Measurements from ENCODE around the gene OTUD4.

Gene OTUD4

GRCh38 chr4:145213245-145213644, 32.9 kb upstream of the OTUD4 start:
- Histone ChIP-seq H3K36me3 (ENCODE audit: control insufficient read depth in 4 of 4, insufficient read depth in 4 of 4, low read length in 3 of 4) (no peaks in the 10 kb centered on the region), H3K27me3 (replicated peaks in 2 of 5; ENCODE audit: control insufficient read depth in 4 of 5, insufficient read depth in 5 of 5, low read length in 4 of 5) (no peaks in the 10 kb centered on the region), H3K4me3 (ENCODE audit: control insufficient read depth in 1 of 7, extremely low read depth in 1 of 7, insufficient read depth in 4 of 7, low read depth in 2 of 7, low read length in 6 of 7) (no peak overlapping the region), H3K9me3 (ENCODE audit: control extremely low read depth in 1 of 5, control insufficient read depth in 4 of 5, insufficient read depth in 2 of 5, low read depth in 1 of 5, low read length in 4 of 5) (no peaks in the 10 kb centered on the region), H3K4me1 (ENCODE audit: control extremely low read depth in 1 of 4, control insufficient read depth in 4 of 4, insufficient read depth in 4 of 4, low read length in 3 of 4) (peaks cover 4 to 7% (median 5%) of the 10 kb centered on the region in 4 experiments), H3K27ac (ENCODE audit: insufficient read depth in 1 of 2, low read depth in 1 of 2, low read length in 2 of 2, poor library complexity in 1 of 2, severe bottlenecking in 2 of 2) (no peak overlapping the region)
- no peak for DNase-seq
- CTCF ChIA-PET, result no interaction called here
- WGBS (ENCODE audit: insufficient coverage), result 97% methylated on average over 2 of the region's 2 CpGs
- POLR2A ChIA-PET, result no interaction called here

- 100% methylated on average over 2 of the region's 2 CpGs for WGBS (ENCODE audit: insufficient coverage)
- Histone ChIP-seq H3K4me3 (ENCODE audit: control insufficient read depth in 1 of 7, extremely low read depth in 1 of 7, insufficient read depth in 4 of 7, low read depth in 2 of 7, low read length in 6 of 7) (no peak overlapping the region), H3K9me3 (ENCODE audit: control extremely low read depth in 1 of 5, control insufficient read depth in 4 of 5, insufficient read depth in 2 of 5, low read depth in 1 of 5, low read length in 4 of 5) (no peaks in the 10 kb centered on the region), H3K27me3 (replicated peaks in 2 of 5; ENCODE audit: control insufficient read depth in 4 of 5, insufficient read depth in 5 of 5, low read length in 4 of 5) (no peaks in the 10 kb centered on the region), H3K4me1 (ENCODE audit: control extremely low read depth in 1 of 4, control insufficient read depth in 4 of 4, insufficient read depth in 4 of 4, low read length in 3 of 4) (no peaks in the 10 kb centered on the region), H3K36me3 (ENCODE audit: control insufficient read depth in 4 of 4, insufficient read depth in 4 of 4, low read length in 3 of 4) (no peaks in the 10 kb centered on the region), H3K27ac (ENCODE audit: insufficient read depth in 1 of 2, low read depth in 1 of 2, low read length in 2 of 2, poor library complexity in 1 of 2, severe bottlenecking in 2 of 2) (no peak overlapping the region)
- DNase-seq, result no peak
- CTCF ChIA-PET, result interaction anchor here (0.6 kb wide), 1 partner anchor 10 kb away, joined by 3 read pairs; no protein-coding TSS in a partner anchor
- POLR2A ChIA-PET, result no interaction called here
Observed at GRCh38 chr4:145207934-145208333, 27.5 kb upstream of the OTUD4 start.

DNA sequence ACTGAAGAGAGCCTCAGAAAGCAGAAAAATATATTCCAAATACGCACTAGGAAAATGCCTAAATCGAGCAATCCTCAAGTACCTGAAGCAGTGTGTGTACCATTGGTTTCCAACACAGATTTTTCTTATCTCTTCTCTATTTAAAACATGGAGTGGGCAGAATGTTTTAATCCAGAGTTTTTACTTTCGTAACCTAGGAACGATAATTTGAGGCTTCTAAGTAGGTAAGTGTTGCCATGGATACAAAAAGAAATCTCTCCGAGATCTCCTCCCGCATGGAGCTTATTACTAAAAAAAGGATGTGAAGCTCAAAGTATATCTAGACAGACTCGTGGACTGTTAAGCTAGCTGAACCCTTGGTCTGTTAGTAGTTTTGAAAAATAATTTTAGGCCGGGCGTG, 23.0 kb upstream of the OTUD4 start:
- Histone ChIP-seq H3K36me3 (ENCODE audit: control insufficient read depth in 4 of 4, insufficient read depth in 4 of 4, low read length in 3 of 4) (no peaks in the 10 kb centered on the region), H3K4me1 (ENCODE audit: control extremely low read depth in 1 of 4, control insufficient read depth in 4 of 4, insufficient read depth in 4 of 4, low read length in 3 of 4) (no peaks in the 10 kb centered on the region), H3K27me3 (replicated peaks in 2 of 5; ENCODE audit: control insufficient read depth in 4 of 5, insufficient read depth in 5 of 5, low read length in 4 of 5) (no peaks in the 10 kb centered on the region), H3K4me3 (ENCODE audit: control insufficient read depth in 1 of 7, extremely low read depth in 1 of 7, insufficient read depth in 4 of 7, low read depth in 2 of 7, low read length in 6 of 7) (no peak overlapping the region), H3K27ac (ENCODE audit: insufficient read depth in 1 of 2, low read depth in 1 of 2, low read length in 2 of 2, poor library complexity in 1 of 2, severe bottlenecking in 2 of 2) (no peak overlapping the region), H3K9me3 (ENCODE audit: control extremely low read depth in 1 of 5, control insufficient read depth in 4 of 5, insufficient read depth in 2 of 5, low read depth in 1 of 5, low read length in 4 of 5) (no peaks in the 10 kb centered on the region)
- CTCF ChIA-PET, result no interaction called here
- 100% methylated on average over 5 of the region's 9 CpGs for WGBS (ENCODE audit: insufficient coverage)
- no peak for DNase-seq
- POLR2A ChIA-PET, result no interaction called here

DNA sequence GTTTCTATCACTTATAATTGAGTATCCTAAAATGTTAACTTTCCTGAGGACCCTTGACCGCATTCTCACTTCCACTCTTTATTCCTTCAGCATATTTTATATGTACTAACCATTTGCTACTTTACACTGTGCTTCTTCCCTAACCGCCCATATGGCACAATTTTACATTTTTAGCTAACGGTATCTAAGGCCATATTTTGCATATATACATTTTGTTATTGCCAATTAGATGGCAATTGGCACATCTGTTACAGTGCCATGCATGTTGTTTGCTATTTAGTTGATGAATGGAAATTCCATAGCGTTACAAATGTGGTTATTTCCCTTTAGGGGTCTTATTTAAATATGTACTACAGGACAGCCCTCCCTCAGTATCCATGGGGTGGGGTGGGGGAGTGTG, 20.0 kb upstream of the OTUD4 start:
- H3K36me3 ChIP-seq (ENCODE audit: control insufficient read depth in 4 of 4, insufficient read depth in 4 of 4, low read length in 3 of 4), result no peaks in the 10 kb centered on the region
- no peaks in the 10 kb centered on the region for H3K4me1 ChIP-seq (ENCODE audit: control extremely low read depth in 1 of 4, control insufficient read depth in 4 of 4, insufficient read depth in 4 of 4, low read length in 3 of 4)
- 89% methylated on average over 2 of the region's 4 CpGs for WGBS (ENCODE audit: insufficient coverage)
- no peaks in the 10 kb centered on the region for H3K27me3 ChIP-seq (replicated peaks in 2 of 5; ENCODE audit: control insufficient read depth in 4 of 5, insufficient read depth in 5 of 5, low read length in 4 of 5)
- H3K9me3 ChIP-seq (ENCODE audit: control extremely low read depth in 1 of 5, control insufficient read depth in 4 of 5, insufficient read depth in 2 of 5, low read depth in 1 of 5, low read length in 4 of 5), result no peaks in the 10 kb centered on the region
- H3K4me3 ChIP-seq (ENCODE audit: control insufficient read depth in 1 of 7, extremely low read depth in 1 of 7, insufficient read depth in 4 of 7, low read depth in 2 of 7, low read length in 6 of 7), result no peak overlapping the region
- H3K27ac ChIP-seq (ENCODE audit: insufficient read depth in 1 of 2, low read depth in 1 of 2, low read length in 2 of 2, poor library complexity in 1 of 2, severe bottlenecking in 2 of 2), result no peak overlapping the region
- no peak for DNase-seq
- CTCF ChIA-PET, result no interaction called here
- POLR2A ChIA-PET, result no interaction called here

DNA sequence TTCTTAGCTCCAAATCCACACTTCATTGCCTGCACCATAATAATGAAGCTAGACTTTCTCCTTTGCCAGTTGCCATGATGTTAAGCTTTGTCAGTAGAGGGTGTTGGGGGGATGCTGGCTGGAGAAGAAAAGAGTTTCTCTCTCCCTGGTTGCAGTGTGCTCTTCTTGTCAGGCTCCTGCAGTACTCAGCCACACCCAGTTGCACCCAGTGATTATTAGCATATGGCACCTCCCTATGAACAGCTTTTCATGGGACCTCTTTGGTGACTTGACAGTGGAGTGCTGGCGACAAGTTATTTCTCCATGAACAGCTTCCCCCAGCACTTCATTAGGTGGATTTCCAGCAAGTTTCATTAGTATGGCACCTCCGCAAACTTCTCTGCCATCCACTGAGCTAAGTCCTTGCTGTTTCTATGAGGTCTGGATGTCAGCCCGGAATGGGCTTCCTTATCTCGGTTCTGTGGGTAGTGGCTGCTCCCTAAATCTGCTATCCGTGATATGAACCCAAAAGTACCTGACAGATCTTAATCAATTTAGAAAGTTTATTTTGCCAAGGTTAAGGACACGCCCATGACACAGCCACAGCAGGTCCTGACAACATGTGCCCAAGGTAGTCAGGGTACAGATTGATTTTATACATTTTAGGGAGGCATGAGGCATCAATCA, 18.8 kb upstream of the OTUD4 start:
- no peaks in the 10 kb centered on the region for H3K9me3 ChIP-seq (ENCODE audit: control extremely low read depth in 1 of 5, control insufficient read depth in 4 of 5, insufficient read depth in 2 of 5, low read depth in 1 of 5, low read length in 4 of 5)
- CTCF ChIA-PET, result interaction anchor here (0.7 to 1.4 kb wide), 2 partner anchors 17 to 560 kb away, joined by 3 read pairs; no protein-coding TSS in a partner anchor
- WGBS (ENCODE audit: insufficient coverage), result 95% methylated on average over 4 of the region's 6 CpGs

DNA sequence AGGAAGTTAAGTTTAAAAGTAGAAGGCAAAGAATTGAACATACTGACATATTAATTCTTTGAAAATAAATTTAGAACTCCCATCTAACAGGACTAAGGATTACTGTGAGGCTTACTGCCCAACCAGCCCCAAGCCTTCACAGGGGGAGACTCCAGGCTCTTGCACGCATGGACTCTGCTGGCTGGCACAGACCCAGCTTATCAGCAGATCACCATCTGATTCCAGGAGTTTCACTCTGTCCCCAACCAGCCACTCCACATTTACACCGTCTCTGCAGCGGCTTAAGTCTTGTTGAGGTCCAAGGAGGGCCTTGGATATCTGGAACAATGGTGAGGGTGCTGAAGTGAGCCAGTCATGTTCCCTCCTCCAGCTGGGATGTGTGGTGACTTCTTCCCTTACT, 16.4 kb upstream of the OTUD4 start:
- no peak for DNase-seq
- H3K36me3 ChIP-seq (ENCODE audit: control insufficient read depth in 4 of 4, insufficient read depth in 4 of 4, low read length in 3 of 4), result no peaks in the 10 kb centered on the region
- H3K4me3 ChIP-seq (ENCODE audit: control insufficient read depth in 1 of 7, extremely low read depth in 1 of 7, insufficient read depth in 4 of 7, low read depth in 2 of 7, low read length in 6 of 7), result no peak overlapping the region
- ChIA-PET POLR2A (no interaction called here), CTCF (interaction anchor here (0.8 kb wide), 1 partner anchor 415 kb away, joined by 4 read pairs; no protein-coding TSS in a partner anchor)
- no peaks in the 10 kb centered on the region for H3K4me1 ChIP-seq (ENCODE audit: control extremely low read depth in 1 of 4, control insufficient read depth in 4 of 4, insufficient read depth in 4 of 4, low read length in 3 of 4)
- H3K9me3 ChIP-seq (ENCODE audit: control extremely low read depth in 1 of 5, control insufficient read depth in 4 of 5, insufficient read depth in 2 of 5, low read depth in 1 of 5, low read length in 4 of 5), result no peaks in the 10 kb centered on the region
- H3K27me3 ChIP-seq (replicated peaks in 2 of 5; ENCODE audit: control insufficient read depth in 4 of 5, insufficient read depth in 5 of 5, low read length in 4 of 5), result no peaks in the 10 kb centered on the region
- no peak overlapping the region for H3K27ac ChIP-seq (ENCODE audit: insufficient read depth in 1 of 2, low read depth in 1 of 2, low read length in 2 of 2, poor library complexity in 1 of 2, severe bottlenecking in 2 of 2)
- 56% methylated on average over 1 of the region's 3 CpGs for WGBS (ENCODE audit: insufficient coverage)

More for the DNA sequence above, 18.8 kb upstream of the OTUD4 start:
- H3K27me3 ChIP-seq (replicated peaks in 2 of 5; ENCODE audit: control insufficient read depth in 4 of 5, insufficient read depth in 5 of 5, low read length in 4 of 5), result no peaks in the 10 kb centered on the region
- no peak overlapping the region for H3K27ac ChIP-seq (ENCODE audit: insufficient read depth in 1 of 2, low read depth in 1 of 2, low read length in 2 of 2, poor library complexity in 1 of 2, severe bottlenecking in 2 of 2)
- POLR2A ChIA-PET, result no interaction called here
- H3K36me3 ChIP-seq (ENCODE audit: control insufficient read depth in 4 of 4, insufficient read depth in 4 of 4, low read length in 3 of 4), result no peaks in the 10 kb centered on the region
- H3K4me1 ChIP-seq (ENCODE audit: control extremely low read depth in 1 of 4, control insufficient read depth in 4 of 4, insufficient read depth in 4 of 4, low read length in 3 of 4), result no peaks in the 10 kb centered on the region
- DNase-seq, result no peak
- H3K4me3 ChIP-seq (ENCODE audit: control insufficient read depth in 1 of 7, extremely low read depth in 1 of 7, insufficient read depth in 4 of 7, low read depth in 2 of 7, low read length in 6 of 7), result no peak overlapping the region

DNA sequence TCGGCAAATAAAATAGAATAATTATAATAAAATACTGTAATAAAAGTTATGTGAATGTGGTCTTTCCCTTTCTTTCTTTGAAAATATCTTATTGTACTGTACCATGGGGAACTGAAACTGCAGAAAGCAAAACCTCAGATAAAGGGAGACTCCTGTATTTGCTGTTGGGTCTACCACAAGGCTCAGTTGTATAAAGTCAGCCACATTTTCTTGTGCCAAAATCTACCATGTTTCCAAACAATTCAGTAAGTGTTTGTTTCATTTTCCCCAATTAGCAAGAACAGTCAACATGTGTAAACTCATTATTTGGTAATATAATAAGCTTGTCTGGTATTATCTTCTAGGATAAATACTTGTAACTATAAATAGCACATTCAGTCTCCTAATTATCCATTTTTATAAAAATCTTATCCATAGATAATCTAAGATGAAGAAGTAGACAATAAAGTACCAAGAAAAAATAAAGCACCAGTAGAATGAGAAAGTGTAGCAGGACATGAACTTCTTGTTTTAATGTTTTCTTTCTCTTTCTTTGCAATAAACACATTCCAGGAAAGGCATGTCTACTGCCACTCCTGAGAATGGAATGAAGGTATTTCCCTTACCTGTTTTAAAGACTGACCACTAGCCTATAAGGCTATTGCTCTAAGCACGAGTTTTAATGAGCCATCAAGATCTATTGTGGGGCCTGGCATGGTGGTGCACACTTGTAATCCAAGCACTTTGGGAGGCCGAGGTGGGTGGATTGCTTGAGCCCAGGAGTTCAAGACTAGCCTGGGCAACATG, 15.0 kb upstream of the OTUD4 start:
- Histone ChIP-seq H3K4me3 (ENCODE audit: control insufficient read depth in 1 of 7, extremely low read depth in 1 of 7, insufficient read depth in 4 of 7, low read depth in 2 of 7, low read length in 6 of 7) (no peak overlapping the region), H3K36me3 (ENCODE audit: control insufficient read depth in 4 of 4, insufficient read depth in 4 of 4, low read length in 3 of 4) (no peaks in the 10 kb centered on the region), H3K27me3 (replicated peaks in 2 of 5; ENCODE audit: control insufficient read depth in 4 of 5, insufficient read depth in 5 of 5, low read length in 4 of 5) (no peaks in the 10 kb centered on the region), H3K4me1 (ENCODE audit: control extremely low read depth in 1 of 4, control insufficient read depth in 4 of 4, insufficient read depth in 4 of 4, low read length in 3 of 4) (no peaks in the 10 kb centered on the region), H3K27ac (ENCODE audit: insufficient read depth in 1 of 2, low read depth in 1 of 2, low read length in 2 of 2, poor library complexity in 1 of 2, severe bottlenecking in 2 of 2) (no peak overlapping the region), H3K9me3 (ENCODE audit: control extremely low read depth in 1 of 5, control insufficient read depth in 4 of 5, insufficient read depth in 2 of 5, low read depth in 1 of 5, low read length in 4 of 5) (no peaks in the 10 kb centered on the region)
- DNase-seq, result peak in 1 of 3 donors; percentile 16
- ChIA-PET CTCF (no interaction called here), POLR2A (no interaction called here)
- 100% methylated on average over 2 of the region's 3 CpGs for WGBS (ENCODE audit: insufficient coverage)
